IMR-90 (cell line): ENCODE data around the gene PTPRS. TPM values are rescaled to one million over a fixed set of nuclear protein-coding genes. Genes with fewer than 3 reads are reported as not detected.

Experiments
- ATAC-seq: fragments of 200-7000 bp; cut with Tn5 transposase; 2 replicates; pipeline ENCODE4 v1.9.1; 2020; ENCODE audit warnings: low read depth, mild to moderate bottlenecking, moderate library complexity
- BruUV-seq: library from RNA; stranded (reverse); fragments of 400-500 nt; replicated peaks from 2 replicates; lab custom pipeline; 2021; lab: Mats Ljungman, UMichigan
- CTCF ChIA-PET: fragments of 300-600 bp; formaldehyde crosslinking; extraction: SDS; loops from one replicate; lab custom pipeline; 2021; ENCODE audit warnings: antibody characterized with exemption; lab: Yijun Ruan, JAX
- POLR2A ChIA-PET: fragments of 300-600 bp; sonication (Branson Sonifier 250); formaldehyde crosslinking; loops from one replicate; lab custom pipeline; 2022; ENCODE audit warnings: antibody characterized with exemption; ENCODE audit not compliant: unreplicated experiment; lab: Charles Lee
- DNase-seq: peaks from one replicate; pipeline ENCODE4 v3.0.0; 2013
- H2AFZ ChIP-seq: replicated peaks from 2 replicates; pipeline ENCODE3; 2013; ENCODE audit warnings: low read length, mild to moderate bottlenecking; ENCODE audit not compliant: poor library complexity
- H2AK5ac ChIP-seq: 2 replicates; pipeline ENCODE4 v1.6.1; 2013; ENCODE audit warnings: low read depth, low read length, inconsistent platforms
- H2AK9ac ChIP-seq: replicated peaks from 2 replicates; pipeline ENCODE3; 2013; ENCODE audit warnings: mild to moderate bottlenecking, low read depth, low read length, moderate library complexity; ENCODE audit not compliant: poor library complexity
- H2BK120ac ChIP-seq: 2 replicates; pipeline ENCODE4 v1.6.1; 2013; ENCODE audit warnings: low read depth, low read length, inconsistent platforms
- H2BK15ac ChIP-seq: 3 replicates; pipeline ENCODE4 v1.6.1; 2013; ENCODE audit warnings: low read depth, low read length, inconsistent platforms
- H2BK20ac ChIP-seq: 2 replicates; pipeline ENCODE4 v1.6.1; 2013; ENCODE audit warnings: low read depth, mild to moderate bottlenecking, inconsistent platforms, low read length, moderate library complexity
- H2BK5ac ChIP-seq: 2 replicates; pipeline ENCODE4 v1.6.1; 2013; ENCODE audit warnings: mild to moderate bottlenecking, low read depth, low read length, inconsistent platforms; ENCODE audit not compliant: poor library complexity, severe bottlenecking
- H3K14ac ChIP-seq: replicated peaks from 2 replicates; pipeline ENCODE4 v1.6.1; 2013; ENCODE audit warnings: low read depth, low read length, inconsistent platforms
- H3K18ac ChIP-seq: 2 replicates; pipeline ENCODE4 v1.6.1; 2013; ENCODE audit warnings: low read depth, low read length, control low read depth
- H3K23ac ChIP-seq: 2 replicates; pipeline ENCODE4 v1.6.1; 2013; ENCODE audit warnings: low read depth, low read length, inconsistent platforms
- H3K27ac ChIP-seq: 2 replicates; pipeline ENCODE4 v1.5.1; 2013; ENCODE audit warnings: mild to moderate bottlenecking, control low read depth, low read length; ENCODE audit not compliant: insufficient read depth
- H3K27me3 ChIP-seq: 2 replicates; pipeline ENCODE4 v1.6.1; 2013; ENCODE audit warnings: low read length; ENCODE audit not compliant: control insufficient read depth, insufficient read depth
- H3K36me3 ChIP-seq: 2 replicates; pipeline ENCODE4 v1.6.1; 2013; ENCODE audit warnings: low read length, mixed read lengths; ENCODE audit not compliant: control insufficient read depth, insufficient read depth
- H3K4ac ChIP-seq: 2 replicates; pipeline ENCODE4 v1.6.1; 2013; ENCODE audit warnings: low read depth, low read length, inconsistent platforms
- H3K4me1 ChIP-seq: 2 replicates; pipeline ENCODE4 v1.6.1; 2013; ENCODE audit warnings: low read length, mixed read lengths; ENCODE audit not compliant: control insufficient read depth, insufficient read depth
- H3K4me2 ChIP-seq: 2 replicates; pipeline ENCODE4 v1.6.1; 2013; ENCODE audit warnings: low read depth, mild to moderate bottlenecking, control low read depth, low read length, moderate library complexity
- H3K4me3 ChIP-seq: 2 replicates; pipeline ENCODE4 v1.5.1; 2013; ENCODE audit warnings: low read depth, mild to moderate bottlenecking, control low read depth, low read length, moderate library complexity; ENCODE audit not compliant: insufficient read depth
- H3K56ac ChIP-seq: 2 replicates; pipeline ENCODE4 v1.6.1; 2013; ENCODE audit warnings: low read length, inconsistent platforms; ENCODE audit not compliant: insufficient read depth; ENCODE audit errors: extremely low read depth
- H3K79me1 ChIP-seq, 2 experiments: 2 replicates each; pipeline ENCODE4 v1.6.1; 2013; ENCODE audit warnings: low read length in 2 of 2, inconsistent platforms in 1 of 2, low read depth in 1 of 2
- H3K9ac ChIP-seq: 2 replicates; pipeline ENCODE4 v1.6.1; 2013; ENCODE audit warnings: low read depth, low read length, control low read depth
- H3K9me1 ChIP-seq: 2 replicates; pipeline ENCODE4 v1.6.1; 2013; ENCODE audit warnings: low read length, inconsistent platforms; ENCODE audit not compliant: insufficient read depth
- H3K9me3 ChIP-seq: 2 replicates; pipeline ENCODE4 v1.6.1; 2013; ENCODE audit warnings: low read length; ENCODE audit not compliant: control insufficient read depth, insufficient read depth
- H4K20me1 ChIP-seq: 2 replicates; pipeline ENCODE4 v1.6.1; 2013; ENCODE audit warnings: low read length, inconsistent platforms; ENCODE audit not compliant: insufficient read depth
- H4K5ac ChIP-seq: 2 replicates; pipeline ENCODE4 v1.6.1; 2013; ENCODE audit warnings: mild to moderate bottlenecking, low read depth, low read length, control low read depth
- H4K8ac ChIP-seq, 2 experiments: 2 replicates each; pipeline ENCODE4 v1.6.1; 2013; ENCODE audit warnings: low read depth in 2 of 2, low read length in 2 of 2, control low read depth in 1 of 2, inconsistent platforms in 1 of 2
- H4K91ac ChIP-seq: 2 replicates; pipeline ENCODE4 v1.6.1; 2013; ENCODE audit warnings: low read depth, low read length, inconsistent platforms; ENCODE audit not compliant: insufficient read depth
- BHLHE40 ChIP-seq: fragments of 150-350 bp; IDR thresholded peaks from 2 replicates; pipeline ENCODE4 v1.6.1; 2016; ENCODE audit warnings: mild to moderate bottlenecking, low read depth, low read length
- CEBPB ChIP-seq: IDR thresholded peaks from 2 replicates; pipeline ENCODE4 v1.6.1; 2012; ENCODE audit warnings: low read depth, low read length, improper control_type of control experiment
- CHD1 ChIP-seq: IDR thresholded peaks from 2 replicates; pipeline ENCODE4 v1.6.1; 2012; ENCODE audit warnings: low read depth, low read length, improper control_type of control experiment
- FOS ChIP-seq: fragments of 150-350 bp; IDR thresholded peaks from 2 replicates; pipeline ENCODE4 v1.6.1; 2016; ENCODE audit warnings: low read depth, low read length
- MAFK ChIP-seq: IDR thresholded peaks from 2 replicates; pipeline ENCODE4 v1.6.1; 2012; ENCODE audit warnings: low read depth, low read length, improper control_type of control experiment
- MAZ ChIP-seq: IDR thresholded peaks from 2 replicates; pipeline ENCODE4 v1.6.1; 2012; ENCODE audit warnings: low read depth, mild to moderate bottlenecking, low read length, improper control_type of control experiment, moderate library complexity, borderline replicate concordance
- MXI1 ChIP-seq: IDR thresholded peaks from 2 replicates; pipeline ENCODE4 v1.6.1; 2012; ENCODE audit warnings: low read depth, mild to moderate bottlenecking, low read length, moderate library complexity, borderline replicate concordance
- NFE2L2 ChIP-seq: fragments of 150-350 bp; IDR thresholded peaks from 2 replicates; pipeline ENCODE4 v1.6.1; 2016; ENCODE audit warnings: low read depth, mild to moderate bottlenecking, low read length
- POLR2A ChIP-seq: IDR thresholded peaks from 2 replicates; pipeline ENCODE4 v1.6.1; 2012; ENCODE audit warnings: mild to moderate bottlenecking, low read depth, low read length
- RAD21 ChIP-seq: IDR thresholded peaks from 2 replicates; pipeline ENCODE4 v1.6.1; 2012; ENCODE audit warnings: low read length, improper control_type of control experiment
- RCOR1 ChIP-seq: IDR thresholded peaks from 2 replicates; pipeline ENCODE4 v1.6.1; 2012; ENCODE audit warnings: mild to moderate bottlenecking, low read length, improper control_type of control experiment; ENCODE audit not compliant: insufficient replicate concordance
- RFX5 ChIP-seq: IDR thresholded peaks from 2 replicates; pipeline ENCODE4 v1.8.0; 2012; ENCODE audit warnings: low read depth, mild to moderate bottlenecking, low read length, moderate library complexity
- SMC3 ChIP-seq: fragments of 150-350 bp; IDR thresholded peaks from 2 replicates; pipeline ENCODE4 v1.6.1; 2016; ENCODE audit warnings: low read depth, mild to moderate bottlenecking, antibody characterized with exemption, low read length, moderate library complexity
- USF2 ChIP-seq: fragments of 150-350 bp; IDR thresholded peaks from 2 replicates; pipeline ENCODE4 v1.6.1; 2017; ENCODE audit warnings: mild to moderate bottlenecking, antibody characterized with exemption, low read length, low read depth
- WGBS, 2 experiments: methylation state at CpG; one replicate each; pipeline versions ENCODE4 v1.1.5 to v1.1.7; 2013; ENCODE audit warnings: missing lambda C conversion rate in 2 of 2; ENCODE audit not compliant: insufficient read length in 1 of 2; ENCODE audit errors: extremely low coverage in 2 of 2; 5-methylcytosine and 5-hydroxymethylcytosine counted together
- dilution Hi-C: fragments of 300-500 bp; cut with HindIII; formaldehyde crosslinking; loops from one replicate; pipeline ENCODE4 v1.14.3; 2018; ENCODE audit warnings: low sequenced_read_pairs; ENCODE audit not compliant: unreplicated experiment
- in situ Hi-C: fragments of 300-500 bp; cut with MboI; formaldehyde crosslinking; loops from 3 replicates; pipeline ENCODE4 v1.14.3; 2019; ENCODE audit warnings: low sequenced_read_pairs, inconsistent platforms, mixed read lengths
- intact Hi-C: fragments of 100-400 bp; cut with micrococcal nuclease; formaldehyde crosslinking; loops from 2 replicates; pipeline ENCODE4 v1.10.0; 2022
- polyA plus RNA-seq, 3 experiments: library from polyadenylated mRNA; depleted of rRNA; stranded (reverse); fragments of >200 nt; gene quantifications; 2 replicates each; pipeline ENCODE4 v1.2.3, GENCODE V29; 2012; ENCODE audit warnings: low replicate concordance in 1 of 3
- total RNA-seq: library from RNA; depleted of rRNA; stranded (reverse); fragments of >200 nt; gene quantifications from 2 replicates; pipeline ENCODE4 v1.2.3, GENCODE V29; 2012
- TF ChIP-seq, protein P1 (sequence below): conservative IDR thresholded peaks from 2 replicates; pipeline ENCODE4 v1.5.1; 2012; ENCODE audit warnings: mild to moderate bottlenecking, low read depth, low read length, improper control_type of control experiment
- TF ChIP-seq, protein P2 (sequence below): fragments of 150-350 bp; IDR thresholded peaks from 2 replicates; pipeline ENCODE4 v1.6.1; 2016; ENCODE audit warnings: low read depth, mild to moderate bottlenecking, low read length, moderate library complexity, borderline replicate concordance

PTPRS gene
- total and polyA plus RNA-seq, 2 of the 4 experiments (the other 2 are of a cell fraction), result 40.1 to 51.9 TPM

DNA sequence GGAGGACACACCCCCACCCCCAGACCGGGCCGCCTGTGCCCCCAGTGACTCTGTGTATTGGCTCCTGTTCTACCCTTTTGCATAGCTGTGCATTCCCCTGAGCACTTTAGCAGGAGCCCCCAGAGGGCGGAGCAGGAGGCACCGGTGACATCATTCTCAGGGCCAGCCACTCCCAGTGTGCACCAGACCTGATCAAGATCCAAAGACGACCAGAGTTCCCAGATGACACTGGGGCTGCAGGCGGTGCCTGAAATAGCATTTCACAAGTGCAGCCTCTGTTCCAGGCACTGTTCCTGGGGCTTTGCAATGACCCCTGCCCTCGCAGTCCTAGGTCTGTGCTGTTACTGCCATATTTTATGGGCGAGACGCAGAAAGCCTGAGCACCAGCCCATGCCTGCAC is 14.5 kb upstream of the PTPRS start:
- TF ChIP-seq CHD1 (no peak), NFE2L2 (no peak), MXI1 (no peak), SMC3 (no peak), RCOR1 (no peak), USF2 (no peak), MAZ (no peak), RFX5 (no peak), FOS (no peak), BHLHE40 (no peak), MAFK (no peak), POLR2A (no peak), CEBPB (no peak), RAD21 (no peak)
- TF ChIP-seq, protein P1, sequence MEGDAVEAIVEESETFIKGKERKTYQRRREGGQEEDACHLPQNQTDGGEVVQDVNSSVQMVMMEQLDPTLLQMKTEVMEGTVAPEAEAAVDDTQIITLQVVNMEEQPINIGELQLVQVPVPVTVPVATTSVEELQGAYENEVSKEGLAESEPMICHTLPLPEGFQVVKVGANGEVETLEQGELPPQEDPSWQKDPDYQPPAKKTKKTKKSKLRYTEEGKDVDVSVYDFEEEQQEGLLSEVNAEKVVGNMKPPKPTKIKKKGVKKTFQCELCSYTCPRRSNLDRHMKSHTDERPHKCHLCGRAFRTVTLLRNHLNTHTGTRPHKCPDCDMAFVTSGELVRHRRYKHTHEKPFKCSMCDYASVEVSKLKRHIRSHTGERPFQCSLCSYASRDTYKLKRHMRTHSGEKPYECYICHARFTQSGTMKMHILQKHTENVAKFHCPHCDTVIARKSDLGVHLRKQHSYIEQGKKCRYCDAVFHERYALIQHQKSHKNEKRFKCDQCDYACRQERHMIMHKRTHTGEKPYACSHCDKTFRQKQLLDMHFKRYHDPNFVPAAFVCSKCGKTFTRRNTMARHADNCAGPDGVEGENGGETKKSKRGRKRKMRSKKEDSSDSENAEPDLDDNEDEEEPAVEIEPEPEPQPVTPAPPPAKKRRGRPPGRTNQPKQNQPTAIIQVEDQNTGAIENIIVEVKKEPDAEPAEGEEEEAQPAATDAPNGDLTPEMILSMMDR, result no peak
- TF ChIP-seq, protein P2, sequence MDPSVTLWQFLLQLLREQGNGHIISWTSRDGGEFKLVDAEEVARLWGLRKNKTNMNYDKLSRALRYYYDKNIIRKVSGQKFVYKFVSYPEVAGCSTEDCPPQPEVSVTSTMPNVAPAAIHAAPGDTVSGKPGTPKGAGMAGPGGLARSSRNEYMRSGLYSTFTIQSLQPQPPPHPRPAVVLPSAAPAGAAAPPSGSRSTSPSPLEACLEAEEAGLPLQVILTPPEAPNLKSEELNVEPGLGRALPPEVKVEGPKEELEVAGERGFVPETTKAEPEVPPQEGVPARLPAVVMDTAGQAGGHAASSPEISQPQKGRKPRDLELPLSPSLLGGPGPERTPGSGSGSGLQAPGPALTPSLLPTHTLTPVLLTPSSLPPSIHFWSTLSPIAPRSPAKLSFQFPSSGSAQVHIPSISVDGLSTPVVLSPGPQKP, result no peak
- H3K9me1 ChIP-seq, result no peaks in the 10 kb centered on the region
- DNase-seq (no peak), ATAC-seq (no peak)
- H3K9me3 ChIP-seq, result no peaks in the 10 kb centered on the region
- H4K20me1 ChIP-seq, result no peaks in the 10 kb centered on the region
- intact Hi-C loops (no loop called here), in situ Hi-C loops (no loop called here), dilution Hi-C loops (no loop called here)
- ChIA-PET CTCF (no interaction called here), POLR2A (no interaction called here)
- no peak overlapping the region for H2AK5ac ChIP-seq
- H3K36me3 ChIP-seq, result no peaks in the 10 kb centered on the region
- no peak overlapping the region for H3K9ac ChIP-seq
- no peak overlapping the region for H3K4me2 ChIP-seq
- no peak overlapping the region for H4K91ac ChIP-seq
- H3K27ac ChIP-seq, result no peak overlapping the region
- no peak overlapping the region for H3K56ac ChIP-seq
- WGBS, 2 experiments, result 39% methylated on average over 4 of the region's 9 CpGs; no CpG with 5 or more reads in 1 of the 2 experiments
- peaks cover 35% of the 10 kb centered on the region for H3K27me3 ChIP-seq
- no peaks in the 10 kb centered on the region for H3K4me1 ChIP-seq
- H2BK5ac ChIP-seq, result no peak overlapping the region
- H3K79me1 ChIP-seq, result no peaks in the 10 kb centered on the region
- no TSS peak for BruUV-seq
- H3K4me3 ChIP-seq, result no peak overlapping the region
- no peak overlapping the region for H3K23ac ChIP-seq
- H4K5ac ChIP-seq, result no peak overlapping the region
- no peak overlapping the region for H3K14ac ChIP-seq
- no peak overlapping the region for H2BK120ac ChIP-seq
- H3K18ac ChIP-seq, result no peak overlapping the region
- H2BK15ac ChIP-seq, result no peak overlapping the region
- no peak overlapping the region for H2BK20ac ChIP-seq
- no peak overlapping the region for H2AK9ac ChIP-seq
- peak overlapping the region; percentile 32 for H2AFZ ChIP-seq
- H4K8ac ChIP-seq, result no peak overlapping the region
- no peak overlapping the region for H3K4ac ChIP-seq
